ENCODE data around the gene STRIP2. TPM values are rescaled to one million over a fixed set of nuclear protein-coding genes. Genes with fewer than 3 reads are reported as not detected.

STRIP2 gene
- total RNA-seq, 4 donors from 2014 or later = 0.37 to 2.2 TPM; not detected in 2

DNA sequence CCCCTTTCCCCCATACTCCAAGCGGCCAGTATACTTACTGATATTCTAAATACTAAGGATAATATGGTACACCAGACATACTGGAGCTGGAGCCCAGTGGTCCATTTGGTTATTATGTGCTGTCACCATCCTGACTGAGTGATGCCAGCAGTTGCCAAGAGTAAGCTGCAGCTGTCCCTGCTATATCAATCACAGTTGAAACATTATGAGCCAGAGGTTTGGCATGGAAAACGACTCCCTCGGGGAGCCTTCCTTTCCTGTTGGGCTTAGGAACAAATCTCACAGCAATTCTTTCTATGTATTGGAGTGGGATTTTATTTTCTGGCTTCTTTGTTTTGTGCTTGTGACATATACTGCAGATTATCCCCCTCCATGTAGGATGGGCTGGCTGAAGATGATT is 32.6 kb downstream of the STRIP2 start:
- H3K36me3 ChIP-seq = no peaks in the 10 kb centered on the region
- H3K27ac ChIP-seq = no peak overlapping the region
- no peak for DNase-seq
- no peak overlapping the region for H3K4me3 ChIP-seq
- H3K9me3 ChIP-seq = no peaks in the 10 kb centered on the region
- TF ChIP-seq POLR2A (IDR thresholded peaks at IDR 0.05) = no peak
- TF ChIP-seq, protein P1, sequence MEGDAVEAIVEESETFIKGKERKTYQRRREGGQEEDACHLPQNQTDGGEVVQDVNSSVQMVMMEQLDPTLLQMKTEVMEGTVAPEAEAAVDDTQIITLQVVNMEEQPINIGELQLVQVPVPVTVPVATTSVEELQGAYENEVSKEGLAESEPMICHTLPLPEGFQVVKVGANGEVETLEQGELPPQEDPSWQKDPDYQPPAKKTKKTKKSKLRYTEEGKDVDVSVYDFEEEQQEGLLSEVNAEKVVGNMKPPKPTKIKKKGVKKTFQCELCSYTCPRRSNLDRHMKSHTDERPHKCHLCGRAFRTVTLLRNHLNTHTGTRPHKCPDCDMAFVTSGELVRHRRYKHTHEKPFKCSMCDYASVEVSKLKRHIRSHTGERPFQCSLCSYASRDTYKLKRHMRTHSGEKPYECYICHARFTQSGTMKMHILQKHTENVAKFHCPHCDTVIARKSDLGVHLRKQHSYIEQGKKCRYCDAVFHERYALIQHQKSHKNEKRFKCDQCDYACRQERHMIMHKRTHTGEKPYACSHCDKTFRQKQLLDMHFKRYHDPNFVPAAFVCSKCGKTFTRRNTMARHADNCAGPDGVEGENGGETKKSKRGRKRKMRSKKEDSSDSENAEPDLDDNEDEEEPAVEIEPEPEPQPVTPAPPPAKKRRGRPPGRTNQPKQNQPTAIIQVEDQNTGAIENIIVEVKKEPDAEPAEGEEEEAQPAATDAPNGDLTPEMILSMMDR (IDR thresholded peaks at IDR 0.05) = no peak
- no peaks in the 10 kb centered on the region for H3K27me3 ChIP-seq
- H3K4me1 ChIP-seq = no peaks in the 10 kb centered on the region
- intact Hi-C loops (cut with DNase I; ENCODE audit: low total_unique reads) = no loop called here

DNA sequence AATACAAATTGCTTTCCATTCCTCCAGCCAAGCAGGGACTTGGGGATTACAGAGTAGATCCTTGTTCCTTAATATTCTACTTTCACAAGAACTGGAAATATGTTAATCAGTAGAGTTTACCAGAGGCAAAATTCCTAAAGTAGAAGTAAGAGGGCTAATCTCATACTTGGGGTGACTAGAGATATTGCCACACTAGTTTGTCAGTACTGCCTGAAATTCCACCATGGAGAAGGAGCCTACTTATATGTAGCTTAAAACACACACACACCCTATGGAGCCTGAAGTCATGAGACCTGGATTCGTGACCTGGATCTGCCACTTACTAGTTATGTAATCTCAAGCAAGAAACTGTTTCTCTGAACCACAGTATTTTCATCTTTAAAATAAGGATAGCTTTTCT is 33.9 kb downstream of the STRIP2 start:
- Histone ChIP-seq H3K27ac (no peak overlapping the region), H3K9me3 (no peaks in the 10 kb centered on the region), H3K27me3 (no peaks in the 10 kb centered on the region), H3K4me3 (no peak overlapping the region), H3K36me3 (no peaks in the 10 kb centered on the region), H3K4me1 (no peaks in the 10 kb centered on the region)
- DNase-seq = no peak
- intact Hi-C loops (cut with DNase I; ENCODE audit: low total_unique reads) = no loop called here
- TF ChIP-seq, protein P1 (IDR thresholded peaks at IDR 0.05) = no peak
- TF ChIP-seq POLR2A (IDR thresholded peaks at IDR 0.05) = no peak

DNA sequence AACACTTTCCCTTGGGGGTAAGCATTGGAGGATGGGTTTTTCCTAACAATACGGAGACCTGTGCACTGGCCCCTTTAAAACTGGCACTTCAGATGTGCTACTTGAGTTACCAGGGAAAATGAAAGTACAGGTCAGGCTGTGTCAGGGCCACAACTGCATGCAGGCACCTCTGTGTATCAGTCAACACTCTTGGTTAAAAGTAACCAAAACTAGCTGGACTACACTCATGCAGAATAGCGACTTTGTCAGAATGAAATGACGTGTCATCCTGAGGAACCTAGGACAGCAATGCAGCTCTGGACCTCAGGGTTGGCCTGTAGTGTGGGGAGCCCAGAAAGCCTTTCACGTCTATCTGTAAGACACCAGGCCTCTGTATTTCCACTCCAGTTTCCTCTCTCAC is 34.3 kb downstream of the STRIP2 start:
- H3K27ac ChIP-seq = no peak overlapping the region
- no peaks in the 10 kb centered on the region for H3K9me3 ChIP-seq
- no peaks in the 10 kb centered on the region for H3K36me3 ChIP-seq
- no peak overlapping the region for H3K4me3 ChIP-seq
- TF ChIP-seq POLR2A (IDR thresholded peaks at IDR 0.05) = no peak
- TF ChIP-seq, protein P1 (IDR thresholded peaks at IDR 0.05) = no peak
- no peaks in the 10 kb centered on the region for H3K4me1 ChIP-seq
- intact Hi-C loops (cut with DNase I; ENCODE audit: low total_unique reads) = no loop called here
- no peaks in the 10 kb centered on the region for H3K27me3 ChIP-seq
- no peak for DNase-seq

DNA sequence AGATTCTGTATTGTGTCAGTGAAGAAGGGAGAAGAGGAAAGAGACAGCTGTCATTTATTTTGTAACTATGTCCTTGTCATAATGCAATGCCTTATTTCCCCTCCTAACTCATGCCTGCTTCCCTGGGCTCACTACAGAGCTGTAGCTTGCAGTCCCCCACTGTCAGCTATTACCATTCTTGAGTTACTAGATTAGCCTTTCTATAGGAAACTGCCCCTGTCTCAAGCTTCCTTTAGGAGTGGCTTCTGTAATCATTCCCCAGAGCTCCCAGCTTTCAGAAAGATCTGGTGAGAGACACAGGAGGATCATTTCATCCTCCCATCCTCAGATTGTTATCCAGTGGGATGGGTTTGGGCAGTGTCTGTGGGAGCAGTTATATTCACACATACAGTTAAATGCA is 35.7 kb downstream of the STRIP2 start:
- H3K27ac ChIP-seq = no peak overlapping the region
- no peak overlapping the region for H3K4me3 ChIP-seq
- H3K4me1 ChIP-seq = no peaks in the 10 kb centered on the region
- no peaks in the 10 kb centered on the region for H3K36me3 ChIP-seq
- DNase-seq = no peak
- TF ChIP-seq, protein P1 (IDR thresholded peaks at IDR 0.05) = no peak
- no peak for TF ChIP-seq POLR2A (IDR thresholded peaks at IDR 0.05)
- no peaks in the 10 kb centered on the region for H3K27me3 ChIP-seq
- intact Hi-C loops (cut with DNase I; ENCODE audit: low total_unique reads) = no loop called here
- H3K9me3 ChIP-seq = no peaks in the 10 kb centered on the region

DNA sequence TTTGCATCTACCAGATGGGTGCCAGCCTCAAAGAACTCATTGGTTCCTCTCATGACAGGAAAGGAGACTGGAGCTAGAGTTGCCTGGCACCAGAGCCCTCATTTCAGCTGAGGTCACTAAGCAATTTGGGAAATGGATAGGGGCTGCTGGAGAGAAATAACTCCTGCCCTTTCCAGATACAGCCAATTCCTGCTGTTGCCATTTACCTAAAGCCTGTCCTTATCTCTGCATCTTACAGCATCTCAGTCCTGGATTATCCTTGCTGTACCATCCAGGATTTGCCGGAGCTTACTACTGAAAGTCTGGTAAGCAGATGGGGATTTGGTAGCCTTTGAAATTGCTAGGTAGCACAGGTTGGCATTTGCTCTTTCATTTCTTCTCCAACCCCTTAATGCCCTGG is 36.2 kb downstream of the STRIP2 start:
- H3K27ac ChIP-seq = no peak overlapping the region
- no peak overlapping the region for H3K4me3 ChIP-seq
- no peak for DNase-seq
- H3K4me1 ChIP-seq = no peaks in the 10 kb centered on the region
- no peaks in the 10 kb centered on the region for H3K9me3 ChIP-seq
- no peaks in the 10 kb centered on the region for H3K27me3 ChIP-seq
- no peak for TF ChIP-seq POLR2A (IDR thresholded peaks at IDR 0.05)
- TF ChIP-seq, protein P1 (IDR thresholded peaks at IDR 0.05) = no peak
- H3K36me3 ChIP-seq = no peaks in the 10 kb centered on the region
- intact Hi-C loops (cut with DNase I; ENCODE audit: low total_unique reads) = no loop called here
